HepG2 (cell line): ENCODE results near the gene TCF25. TPM values are rescaled to one million over a fixed set of nuclear protein-coding genes. Genes with fewer than 3 reads are reported as not detected.

Experiments
- ATAC-seq: fragments of 200-7000 bp; cut with Tn5 transposase; 3 replicates; pipeline ENCODE4 v1.9.1; 2020; ENCODE audit warnings: mild to moderate bottlenecking, moderate library complexity
- BruUV-seq: library from RNA; stranded (reverse); fragments of 400-500 nt; replicated peaks from 2 replicates; lab custom pipeline; 2021; lab: Mats Ljungman, UMichigan
- CTCF ChIA-PET: fragments of 300-600 bp; formaldehyde crosslinking; extraction: SDS; loops from one replicate; lab custom pipeline; 2021; ENCODE audit warnings: low total read pairs, inconsistent platforms, low intra/inter-chr PET ratio; lab: Yijun Ruan, JAX
- POLR2A ChIA-PET: fragments of 350-600 bp; sonication (Branson Sonifier 250); formaldehyde crosslinking; loops from one replicate; lab custom pipeline; 2020; ENCODE audit warnings: antibody characterized with exemption, inconsistent platforms; lab: Yijun Ruan, JAX
- DNase-seq: peaks from one replicate; pipeline ENCODE4 v3.0.0-alpha.2; 2015; ENCODE audit warnings: low spot score
- FAIRE-seq: peaks from 3 replicates; lab custom pipeline; 2011; peaks lifted over from hg19 to GRCh38; lab: Jason Lieb, UNC
- H2AFZ ChIP-seq: one replicate; pipeline ENCODE4 v1.6.1; 2011; ENCODE audit warnings: low read length, inconsistent platforms
- H3K27ac ChIP-seq: fragments of 300-600 bp; 3 replicates; pipeline ENCODE4 v1.8.0; 2011; ENCODE audit warnings: mixed run types, mild to moderate bottlenecking, mixed read lengths, low read length, inconsistent platforms; ENCODE audit not compliant: insufficient read depth; ENCODE audit errors: extremely low read length
- H3K27me3 ChIP-seq, 2 experiments: fragments of 200-600 bp in 1 of 2; 2 replicates in 1 of 2; 3 replicates in 1 of 2; pipeline versions ENCODE4 v1.6.0 to v1.8.0; 2011; ENCODE audit warnings: low read length in 2 of 2, mild to moderate bottlenecking in 2 of 2, moderate library complexity in 2 of 2, inconsistent platforms in 1 of 2; ENCODE audit not compliant: insufficient read depth in 2 of 2, control insufficient read depth in 1 of 2
- H3K36me3 ChIP-seq, 2 experiments: fragments of 200-600 bp in 1 of 2; replicated peaks in 1 of 2; 2 replicates in 1 of 2; 3 replicates in 1 of 2; pipeline versions ENCODE4 v1.5.1 to v1.8.0; 2011; ENCODE audit warnings: low read length in 2 of 2, inconsistent platforms in 1 of 2; ENCODE audit not compliant: insufficient read depth in 2 of 2, control insufficient read depth in 1 of 2
- H3K4me1 ChIP-seq: 2 replicates; pipeline ENCODE4 v1.5.1; 2012; ENCODE audit warnings: low read length, inconsistent platforms; ENCODE audit not compliant: insufficient read depth
- H3K4me2 ChIP-seq: 2 replicates; pipeline ENCODE4 v1.6.0; 2011; ENCODE audit warnings: low read depth, low read length, inconsistent platforms
- H3K4me3 ChIP-seq, 3 experiments: fragments of 200-600 bp in 1 of 3; sonication (generic), shearing (Covaris generic) in 1 of 3; replicated peaks in 1 of 3; 2 replicates each; pipeline ENCODE4 v1.5.1; 2011 to 2016; ENCODE audit warnings: low read length in 3 of 3, inconsistent platforms in 2 of 3, low read depth in 2 of 3, mild to moderate bottlenecking in 2 of 3, control low read depth in 1 of 3, mixed read lengths in 1 of 3; ENCODE audit not compliant: insufficient read depth in 1 of 3
- H3K79me2 ChIP-seq: one replicate; pipeline ENCODE4 v1.6.1; 2011; ENCODE audit warnings: low read length, inconsistent platforms; ENCODE audit not compliant: insufficient read depth
- H3K9ac ChIP-seq: 2 replicates; pipeline ENCODE4 v1.6.0; 2011; ENCODE audit warnings: mild to moderate bottlenecking, low read depth, low read length, inconsistent platforms; ENCODE audit not compliant: insufficient read depth
- H3K9me3 ChIP-seq: 2 replicates; pipeline ENCODE4 v1.5.1; 2012; ENCODE audit warnings: mild to moderate bottlenecking, low read length
- H4K20me1 ChIP-seq: 2 replicates; pipeline ENCODE4 v1.6.0; 2011; ENCODE audit warnings: inconsistent platforms, mild to moderate bottlenecking, low read length, moderate library complexity; ENCODE audit not compliant: insufficient read depth
- AGO2 ChIP-seq: fragments of 200-400 bp; formaldehyde crosslinking; optimal IDR thresholded peaks from 2 replicates; pipeline ENCODE3; 2017; ENCODE audit warnings: mild to moderate bottlenecking, low read depth, low read length, moderate library complexity
- ATAD3A ChIP-seq: sonication (generic); formaldehyde crosslinking; IDR thresholded peaks from 2 replicates; pipeline ENCODE4 v1.4.0; 2020; ENCODE audit warnings: missing genetic modification reagents
- FOXO1 ChIP-seq: sonication (generic); formaldehyde crosslinking; IDR thresholded peaks from 2 replicates; pipeline ENCODE4 v1.4.0; 2020; ENCODE audit warnings: missing genetic modification reagents
- HMG20A ChIP-seq: IDR thresholded peaks from 2 replicates; pipeline ENCODE4 v1.6.1; 2016; ENCODE audit warnings: borderline replicate concordance
- POLR2AphosphoS2 ChIP-seq: IDR thresholded peaks from 2 replicates; pipeline ENCODE4 v1.6.1; 2011; ENCODE audit warnings: low read depth, low read length, improper control_type of control experiment
- SOX5 ChIP-seq: IDR thresholded peaks from 2 replicates; pipeline ENCODE4 v1.6.1; 2016; ENCODE audit warnings: borderline replicate concordance
- THAP9 ChIP-seq: sonication (generic); formaldehyde crosslinking; IDR thresholded peaks from 2 replicates; pipeline ENCODE4; 2020; ENCODE audit warnings: missing genetic modification reagents, mild to moderate bottlenecking, borderline replicate concordance
- ZNF225 ChIP-seq: sonication (generic); formaldehyde crosslinking; IDR thresholded peaks from 2 replicates; pipeline ENCODE4 v1.4.0; 2020; ENCODE audit warnings: mild to moderate bottlenecking, missing genetic modification reagents
- ZNF709 ChIP-seq: sonication (generic); formaldehyde crosslinking; IDR thresholded peaks from 2 replicates; pipeline ENCODE4 v1.5.0; 2020; ENCODE audit warnings: mild to moderate bottlenecking, missing genetic modification reagents
- WGBS: methylation state at CpG from one replicate; pipeline ENCODE4 v1.1.6; 2017; ENCODE audit warnings: low lambda C conversion rate; 5-methylcytosine and 5-hydroxymethylcytosine counted together
- in situ Hi-C: cut with HindIII; loops from 2 replicates; pipeline ENCODE4 v1.10.0; 2017; ENCODE audit warnings: low pct_unique_long_range_greater_than_20kb; ENCODE audit not compliant: extremely low pct_ligation_motif_present
- intact Hi-C: fragments of 100-400 bp; cut with micrococcal nuclease; formaldehyde crosslinking; loops from one replicate; pipeline ENCODE4 v1.10.0; 2022; ENCODE audit not compliant: unreplicated experiment
- polyA plus RNA-seq, 8 experiments: library from polyadenylated mRNA; depleted of rRNA in 3 of 8; stranded (reverse) in 7 of 8; unstranded in 1 of 8; fragments of >200 nt; fragmentation: Illumina TruSeq in 4 of 8; extraction: Trizol in 4 of 8; gene quantifications; 2 replicates each; pipeline versions ENCODE4 v1.2.1 to v1.2.3, GENCODE V29; 2011 to 2016; ENCODE audit warnings: low read depth in 4 of 8, missing spikeins in 1 of 8, mixed read lengths in 1 of 8; ENCODE audit not compliant: insufficient read depth in 1 of 8
- total RNA-seq, 5 experiments: library from RNA; depleted of rRNA; stranded (reverse); fragments of >200 nt; fragmentation: Illumina TruSeq; extraction: Trizol; gene quantifications; 2 replicates each; pipeline ENCODE4 v1.2.3, GENCODE V29; 2016; ENCODE audit warnings: low read depth in 1 of 5

Gene TCF25
- total and polyA plus RNA-seq, 2 of the 13 experiments (the other 11 are each of a cell fraction or from before 2014, with no cell fraction given): 138 to 206 TPM

- no peak for ATAC-seq
- in situ Hi-C loops (no loop called here), intact Hi-C loops (no loop called here)
- POLR2A ChIA-PET: no interaction called here
- no TSS peak for BruUV-seq
- TF ChIP-seq POLR2AphosphoS2: 0 out of 2 replicates have a peak, but pooled peaks have one; percentile 62
- no peak for TF ChIP-seq HMG20A (CRISPR knock-in tag)
- TF ChIP-seq FOXO1 (CRISPR knock-in tag): no peak
- peak; percentile 35; the same call in 1 of the 2 replicates for TF ChIP-seq ATAD3A (CRISPR knock-in tag)
- peak; percentile 34; the same call in 1 of the 2 replicates for TF ChIP-seq ZNF225 (CRISPR knock-in tag)
- peak; percentile 79 for TF ChIP-seq AGO2
- 0 out of 2 replicates have a peak, but pooled peaks have one; percentile 9 for TF ChIP-seq THAP9
- no peak for TF ChIP-seq ZNF709 (CRISPR knock-in tag)
- no peak for TF ChIP-seq SOX5 (CRISPR knock-in tag)
- TF ChIP-seq, all 625 proteins: peak for 5
- H4K20me1 ChIP-seq: peaks cover 11% of the 10 kb centered on the region
- no peak overlapping the region for H3K27ac ChIP-seq
- no peak overlapping the region for H3K9ac ChIP-seq
- FAIRE-seq (no peak), DNase-seq (no peak)
- CTCF ChIA-PET: no interaction called here
- H3K27me3 ChIP-seq: no peaks in the 10 kb centered on the region
- no peaks in the 10 kb centered on the region for H3K4me1 ChIP-seq
- H3K36me3 ChIP-seq: peaks cover 43 to 86% of the 10 kb centered on the region in 2 experiments
- peaks cover 41% of the 10 kb centered on the region for H3K79me2 ChIP-seq
- H3K4me3 ChIP-seq: no peak overlapping the region
- WGBS: 97% methylated on average over 28 of the region's 28 CpGs
- H2AFZ ChIP-seq: no peak overlapping the region
- H3K4me2 ChIP-seq: no peak overlapping the region
- H3K9me3 ChIP-seq: no peaks in the 10 kb centered on the region
These were observed 10.1 kb downstream of the TCF25 start for GRCh38 chr16:89883346-89884040.
